Endothelial cell (in vitro differentiated cells): ENCODE results near the gene SPPL2B. TPM values are rescaled to one million over a fixed set of nuclear protein-coding genes. Genes with fewer than 3 reads are reported as not detected.

Experiments used
- DNase-seq: peaks from one replicate; pipeline ENCODE4 v3.0.0; 2021; ENCODE audit warnings: low spot score
- H3K27ac Mint-ChIP-seq: one replicate; pipeline ENCODE4 v1.8.0; 2021; ENCODE audit warnings: mixed read lengths, inconsistent platforms; ENCODE audit not compliant: unreplicated experiment
- H3K27me3 Mint-ChIP-seq: one replicate; pipeline ENCODE4 v1.8.0; 2021; ENCODE audit warnings: mild to moderate bottlenecking, moderate library complexity, mixed read lengths, inconsistent platforms; ENCODE audit not compliant: unreplicated experiment
- H3K36me3 Mint-ChIP-seq: one replicate; pipeline ENCODE4 v1.8.0; 2021; ENCODE audit warnings: mild to moderate bottlenecking, low read depth, mixed read lengths, inconsistent platforms; ENCODE audit not compliant: unreplicated experiment
- H3K4me1 Mint-ChIP-seq: one replicate; pipeline ENCODE4 v1.8.0; 2021; ENCODE audit warnings: mild to moderate bottlenecking, mixed read lengths, inconsistent platforms; ENCODE audit not compliant: unreplicated experiment
- H3K4me3 Mint-ChIP-seq: one replicate; pipeline ENCODE4 v1.8.0; 2021; ENCODE audit warnings: mild to moderate bottlenecking, mixed read lengths, inconsistent platforms; ENCODE audit not compliant: unreplicated experiment
- H3K9me3 Mint-ChIP-seq: one replicate; pipeline ENCODE4 v1.8.0; 2021; ENCODE audit warnings: mixed read lengths, inconsistent platforms; ENCODE audit not compliant: unreplicated experiment
- total RNA-seq: library from RNA; stranded (reverse); fragmentation: NEBNext Ultra II Directional; extraction: Animal tissue kit (Norgen Biotek cat#: 25700); gene quantifications from one replicate; pipeline ENCODE4 v1.2.1, GENCODE V29; 2021; ENCODE audit not compliant: unreplicated experiment
- TF ChIP-seq, protein P1 (sequence below): fragments of 200-600 bp; sonication (generic); IDR thresholded peaks from one replicate; pipeline ENCODE4 v1.5.0; 2021; ENCODE audit warnings: antibody characterized with exemption; ENCODE audit not compliant: unreplicated experiment

SPPL2B gene
- total RNA-seq, 1 donor from 2014 or later, result 75.2 TPM

DNA sequence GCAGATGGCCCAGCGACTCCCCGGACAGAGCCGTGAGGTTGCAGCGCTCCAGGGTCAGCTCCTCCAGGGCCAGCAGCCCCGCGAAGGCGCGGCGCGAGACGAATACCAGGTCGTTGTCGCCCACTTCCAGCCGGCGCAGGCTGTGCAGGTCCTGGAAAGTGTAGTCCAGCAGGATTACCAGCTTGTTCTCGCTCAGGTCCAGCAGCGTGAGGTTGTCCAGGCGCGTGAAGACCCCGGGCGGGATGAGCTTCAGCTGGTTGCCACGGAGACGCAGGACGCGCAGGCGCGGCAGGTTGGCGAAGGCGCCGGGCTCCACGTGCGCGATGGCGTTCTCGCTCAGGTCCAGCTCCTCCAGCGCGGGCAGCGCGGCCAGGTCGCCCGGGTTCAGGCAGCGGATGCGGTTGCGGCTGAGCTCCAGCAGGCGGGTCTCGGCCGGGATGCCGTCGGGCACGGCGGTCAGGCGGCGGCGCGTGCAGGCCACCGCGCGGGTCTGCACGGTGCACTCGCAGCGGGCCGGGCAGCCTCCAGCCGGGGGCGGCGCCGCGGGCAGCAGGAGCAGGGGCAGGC is 37.2 kb upstream of the SPPL2B start:
- no peak overlapping the region for H3K4me3 Mint-ChIP-seq
- TF ChIP-seq, protein P1, sequence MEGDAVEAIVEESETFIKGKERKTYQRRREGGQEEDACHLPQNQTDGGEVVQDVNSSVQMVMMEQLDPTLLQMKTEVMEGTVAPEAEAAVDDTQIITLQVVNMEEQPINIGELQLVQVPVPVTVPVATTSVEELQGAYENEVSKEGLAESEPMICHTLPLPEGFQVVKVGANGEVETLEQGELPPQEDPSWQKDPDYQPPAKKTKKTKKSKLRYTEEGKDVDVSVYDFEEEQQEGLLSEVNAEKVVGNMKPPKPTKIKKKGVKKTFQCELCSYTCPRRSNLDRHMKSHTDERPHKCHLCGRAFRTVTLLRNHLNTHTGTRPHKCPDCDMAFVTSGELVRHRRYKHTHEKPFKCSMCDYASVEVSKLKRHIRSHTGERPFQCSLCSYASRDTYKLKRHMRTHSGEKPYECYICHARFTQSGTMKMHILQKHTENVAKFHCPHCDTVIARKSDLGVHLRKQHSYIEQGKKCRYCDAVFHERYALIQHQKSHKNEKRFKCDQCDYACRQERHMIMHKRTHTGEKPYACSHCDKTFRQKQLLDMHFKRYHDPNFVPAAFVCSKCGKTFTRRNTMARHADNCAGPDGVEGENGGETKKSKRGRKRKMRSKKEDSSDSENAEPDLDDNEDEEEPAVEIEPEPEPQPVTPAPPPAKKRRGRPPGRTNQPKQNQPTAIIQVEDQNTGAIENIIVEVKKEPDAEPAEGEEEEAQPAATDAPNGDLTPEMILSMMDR, result no peak
- peaks cover 7% of the 10 kb centered on the region for H3K4me1 Mint-ChIP-seq
- no peak overlapping the region for H3K27ac Mint-ChIP-seq
- no peaks in the 10 kb centered on the region for H3K36me3 Mint-ChIP-seq
- no peaks in the 10 kb centered on the region for H3K9me3 Mint-ChIP-seq
- H3K27me3 Mint-ChIP-seq, result peaks cover 11% of the 10 kb centered on the region
- DNase-seq, result no peak

DNA sequence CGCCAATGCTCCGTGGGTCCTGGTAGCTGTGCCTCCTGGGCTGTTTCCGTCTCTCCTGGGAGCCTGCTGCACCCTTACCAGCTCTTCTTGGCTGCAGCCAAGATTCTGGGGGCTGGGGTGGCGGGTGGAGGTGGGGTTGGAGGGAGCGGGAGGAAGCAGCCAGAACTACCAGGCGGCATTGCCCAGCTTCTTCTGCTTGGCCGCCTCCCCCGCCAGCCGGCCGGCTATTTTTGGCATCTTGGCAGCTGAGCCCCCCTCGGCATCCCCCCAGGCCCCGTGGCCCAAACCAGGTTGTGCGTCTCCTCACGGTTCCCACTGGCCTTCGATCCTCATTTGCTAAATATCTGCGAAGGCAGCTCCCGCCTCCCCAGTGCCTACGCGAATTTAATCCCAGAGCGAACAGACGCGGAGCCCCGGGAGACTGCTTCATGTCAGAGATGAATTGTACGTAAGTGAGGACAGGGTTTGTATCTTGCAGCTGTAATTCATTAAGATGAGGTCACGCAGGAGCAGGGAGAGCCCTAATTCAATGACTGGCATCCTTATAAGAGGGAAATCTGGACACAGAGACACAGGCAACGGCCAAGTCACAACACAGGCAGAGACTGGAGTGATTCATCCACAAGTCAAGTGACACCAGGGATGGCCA is 33.7 kb upstream of the SPPL2B start:
- no peaks in the 10 kb centered on the region for H3K9me3 Mint-ChIP-seq
- TF ChIP-seq, protein P1, result no peak
- H3K36me3 Mint-ChIP-seq, result no peaks in the 10 kb centered on the region
- no peak overlapping the region for H3K4me3 Mint-ChIP-seq
- H3K4me1 Mint-ChIP-seq, result no peaks in the 10 kb centered on the region
- H3K27me3 Mint-ChIP-seq, result peaks cover 3% of the 10 kb centered on the region
- H3K27ac Mint-ChIP-seq, result no peak overlapping the region
- no peak for DNase-seq

DNA sequence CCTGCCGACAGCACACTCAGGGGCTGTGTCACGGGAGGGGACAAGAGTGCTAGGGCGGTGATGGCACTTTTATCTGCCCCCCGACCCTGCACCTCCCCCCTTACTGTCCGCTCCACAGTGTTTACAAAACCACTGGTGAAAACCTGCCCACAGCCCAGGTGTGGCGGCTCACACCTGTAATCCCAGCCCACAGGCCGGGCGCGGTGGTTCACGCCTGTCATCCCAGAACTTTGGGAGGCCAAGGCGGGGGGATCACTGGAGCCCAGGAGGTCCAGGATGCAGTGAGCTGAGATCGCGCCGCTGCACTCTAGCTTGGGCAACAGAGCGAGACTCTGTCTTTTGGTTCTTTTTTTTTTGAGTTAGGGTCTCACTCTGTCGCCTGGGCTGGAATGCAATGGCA is 32.3 kb upstream of the SPPL2B start:
- no peak for DNase-seq
- Mint-ChIP-seq H3K9me3 (no peaks in the 10 kb centered on the region), H3K36me3 (no peaks in the 10 kb centered on the region), H3K4me1 (no peaks in the 10 kb centered on the region), H3K4me3 (no peak overlapping the region), H3K27me3 (peaks cover 3% of the 10 kb centered on the region), H3K27ac (no peak overlapping the region)
- TF ChIP-seq, protein P1, result no peak

DNA sequence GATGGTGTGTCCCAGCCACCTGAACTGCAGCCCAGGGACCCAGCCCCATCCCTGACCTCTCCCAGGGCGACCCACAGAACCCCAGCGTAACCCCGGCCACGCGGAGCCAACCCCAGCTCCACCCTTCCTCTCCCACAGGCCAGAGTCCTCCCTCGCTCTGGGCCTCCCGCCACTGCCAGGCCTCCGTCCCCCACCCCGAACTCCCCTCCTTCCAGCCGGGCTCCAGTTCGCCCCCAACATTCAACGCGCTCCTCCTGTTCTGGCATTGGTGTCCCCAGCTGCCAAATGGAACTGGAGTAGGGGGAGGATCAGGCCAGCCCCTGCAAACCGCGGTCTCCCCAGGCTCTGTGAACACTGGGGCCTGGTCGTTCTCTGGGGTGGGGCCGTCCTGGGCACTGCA is 28.0 kb upstream of the SPPL2B start:
- no peaks in the 10 kb centered on the region for H3K4me1 Mint-ChIP-seq
- no peaks in the 10 kb centered on the region for H3K27me3 Mint-ChIP-seq
- DNase-seq, result no peak
- H3K36me3 Mint-ChIP-seq, result no peaks in the 10 kb centered on the region
- no peak overlapping the region for H3K4me3 Mint-ChIP-seq
- no peak overlapping the region for H3K27ac Mint-ChIP-seq
- H3K9me3 Mint-ChIP-seq, result no peaks in the 10 kb centered on the region
- TF ChIP-seq, protein P1, result no peak
